H1 (cell line): ENCODE measurements around the gene CLN3.

Experiments
- EGR1 ChIP-seq: IDR thresholded peaks from 2 replicates; pipeline ENCODE4 v1.6.1; 2011; ENCODE audit warnings: low read depth, low read length, borderline replicate concordance
- EP300 ChIP-seq, 2 experiments: IDR thresholded peaks; 1 replicate in 1 of 2; 2 replicates in 1 of 2; pipeline ENCODE4 v1.6.1; 2011 to 2012; ENCODE audit warnings: low read depth in 2 of 2, low read length in 2 of 2, mild to moderate bottlenecking in 2 of 2, borderline replicate concordance in 1 of 2, inconsistent platforms in 1 of 2, moderate library complexity in 1 of 2
- GABPA ChIP-seq: IDR thresholded peaks from 2 replicates; pipeline ENCODE4 v1.6.1; 2011; ENCODE audit warnings: mild to moderate bottlenecking, low read length, moderate library complexity, borderline replicate concordance; ENCODE audit not compliant: insufficient read depth
- POLR2A ChIP-seq, 2 experiments: IDR thresholded peaks; 1 replicate in 1 of 2; 2 replicates in 1 of 2; pipeline ENCODE4 v1.6.1; 2011; ENCODE audit warnings: low read depth in 2 of 2, low read length in 2 of 2, mild to moderate bottlenecking in 2 of 2; ENCODE audit errors: control extremely low read depth in 1 of 2
- RBBP5 ChIP-seq: IDR thresholded peaks from 2 replicates; pipeline ENCODE4 v1.7.1; 2012; ENCODE audit warnings: low read depth, mild to moderate bottlenecking, inconsistent platforms, low read length, moderate library complexity, borderline replicate concordance
- RFX5 ChIP-seq: IDR thresholded peaks from 2 replicates; pipeline ENCODE4 v1.6.1; 2011; ENCODE audit warnings: low read depth, low read length, improper control_type of control experiment, borderline replicate concordance
- YY1 ChIP-seq: IDR thresholded peaks from 2 replicates; pipeline ENCODE4 v1.6.1; 2011; ENCODE audit warnings: low read depth, mild to moderate bottlenecking, low read length
- TF ChIP-seq, protein P1 (sequence below): IDR thresholded peaks from 2 replicates; pipeline ENCODE4 v1.6.1; 2011; ENCODE audit warnings: low read length, improper control_type of control experiment
- TF ChIP-seq, protein P2 (sequence below), 3 experiments: IDR thresholded peaks; 1 replicate in 2 of 3; 2 replicates in 1 of 3; pipeline versions ENCODE4 v1.5.1 to v1.6.1; 2011; ENCODE audit warnings: low read length in 3 of 3, mild to moderate bottlenecking in 3 of 3, inconsistent platforms in 2 of 3, low read depth in 1 of 3, moderate library complexity in 1 of 3; ENCODE audit not compliant: insufficient read depth in 1 of 3; ENCODE audit errors: control extremely low read depth in 1 of 3

DNA sequence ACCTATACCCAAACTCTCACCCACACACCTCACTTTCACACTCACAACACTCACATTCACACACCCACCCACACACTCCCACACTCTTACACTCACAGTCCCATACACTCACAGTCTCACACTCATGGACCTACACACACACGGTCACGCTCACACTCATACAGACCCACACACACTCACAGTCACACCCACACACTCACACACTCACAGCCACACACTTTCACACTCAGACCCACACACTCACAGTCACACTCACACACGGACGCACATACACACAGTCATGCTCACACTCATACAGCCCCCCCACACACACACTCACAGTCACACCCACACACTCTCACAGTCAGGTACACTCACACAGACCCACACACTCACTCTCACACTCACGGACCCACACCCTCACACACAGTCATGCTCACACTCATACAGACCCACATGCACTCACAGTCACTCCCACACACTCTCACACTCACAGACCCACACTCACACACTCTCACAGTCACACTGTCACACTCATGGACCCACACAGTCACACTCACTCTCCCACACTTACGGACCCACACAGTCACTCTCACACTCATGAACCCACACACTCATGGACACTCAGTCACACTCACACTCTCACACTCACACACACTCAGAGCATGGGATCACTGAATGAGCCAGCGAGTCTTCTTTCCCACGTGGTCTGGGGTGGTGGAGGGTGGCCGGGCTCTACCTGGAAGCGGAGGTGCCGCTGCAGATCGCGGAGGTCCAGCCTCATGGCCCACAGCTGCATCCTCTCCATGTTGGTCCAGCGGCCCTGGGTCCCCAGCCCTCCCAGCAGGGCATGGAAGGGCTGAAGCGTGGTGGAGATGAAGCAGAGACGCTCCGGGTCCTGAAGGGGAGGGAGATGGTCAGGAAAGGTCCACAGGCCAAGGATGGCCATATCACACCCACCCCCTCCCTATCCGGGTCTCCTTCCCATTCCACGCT lies 9.7 kb upstream of the CLN3 start:
- TF ChIP-seq, protein P1, sequence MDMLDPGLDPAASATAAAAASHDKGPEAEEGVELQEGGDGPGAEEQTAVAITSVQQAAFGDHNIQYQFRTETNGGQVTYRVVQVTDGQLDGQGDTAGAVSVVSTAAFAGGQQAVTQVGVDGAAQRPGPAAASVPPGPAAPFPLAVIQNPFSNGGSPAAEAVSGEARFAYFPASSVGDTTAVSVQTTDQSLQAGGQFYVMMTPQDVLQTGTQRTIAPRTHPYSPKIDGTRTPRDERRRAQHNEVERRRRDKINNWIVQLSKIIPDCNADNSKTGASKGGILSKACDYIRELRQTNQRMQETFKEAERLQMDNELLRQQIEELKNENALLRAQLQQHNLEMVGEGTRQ = no peak
- TF ChIP-seq EP300 (IDR thresholded peaks at IDR 0.05; ENCODE audit: borderline replicate concordance in 1 of 2, low read depth in 2 of 2, low read length in 2 of 2) (no peak), EGR1 (no peak), GABPA (no peak), POLR2A (IDR thresholded peaks at IDR 0.05; ENCODE audit: control extremely low read depth in 1 of 2, low read depth in 2 of 2, low read length in 2 of 2) (no peak), RBBP5 (no peak), YY1 (no peak), RFX5 (no peak)
- TF ChIP-seq, protein P2, sequence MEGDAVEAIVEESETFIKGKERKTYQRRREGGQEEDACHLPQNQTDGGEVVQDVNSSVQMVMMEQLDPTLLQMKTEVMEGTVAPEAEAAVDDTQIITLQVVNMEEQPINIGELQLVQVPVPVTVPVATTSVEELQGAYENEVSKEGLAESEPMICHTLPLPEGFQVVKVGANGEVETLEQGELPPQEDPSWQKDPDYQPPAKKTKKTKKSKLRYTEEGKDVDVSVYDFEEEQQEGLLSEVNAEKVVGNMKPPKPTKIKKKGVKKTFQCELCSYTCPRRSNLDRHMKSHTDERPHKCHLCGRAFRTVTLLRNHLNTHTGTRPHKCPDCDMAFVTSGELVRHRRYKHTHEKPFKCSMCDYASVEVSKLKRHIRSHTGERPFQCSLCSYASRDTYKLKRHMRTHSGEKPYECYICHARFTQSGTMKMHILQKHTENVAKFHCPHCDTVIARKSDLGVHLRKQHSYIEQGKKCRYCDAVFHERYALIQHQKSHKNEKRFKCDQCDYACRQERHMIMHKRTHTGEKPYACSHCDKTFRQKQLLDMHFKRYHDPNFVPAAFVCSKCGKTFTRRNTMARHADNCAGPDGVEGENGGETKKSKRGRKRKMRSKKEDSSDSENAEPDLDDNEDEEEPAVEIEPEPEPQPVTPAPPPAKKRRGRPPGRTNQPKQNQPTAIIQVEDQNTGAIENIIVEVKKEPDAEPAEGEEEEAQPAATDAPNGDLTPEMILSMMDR (IDR thresholded peaks at IDR 0.05; ENCODE audit: control extremely low read depth in 1 of 3, insufficient read depth in 1 of 3, low read depth in 1 of 3, low read length in 3 of 3) = no peak
